Sigmoid colon (tissue), 4 donors: Measurements from ENCODE around the gene MGMT.

ENCODE experiments used
- CTCF ChIP-seq, 4 experiments: fragments of 450-650 bp in 3 of 4; fragments of 200-600 bp in 1 of 4; IDR thresholded peaks; one replicate each; pipeline ENCODE4 v1.5.1; 2016 to 2019; ENCODE audit warnings: antibody characterized with exemption in 4 of 4, mild to moderate bottlenecking in 3 of 4, moderate library complexity in 2 of 4
- POLR2AphosphoS5 ChIP-seq, 4 donors: sonication (generic); formaldehyde crosslinking; IDR thresholded peaks; one replicate each; pipeline ENCODE4 v1.6.1; 2017; ENCODE audit warnings: antibody characterized with exemption in 4 of 4

- TF ChIP-seq POLR2AphosphoS5 (IDR thresholded peaks at IDR 0.05) = no peak
- TF ChIP-seq CTCF (IDR thresholded peaks at IDR 0.05) = no peak
Measured at GRCh38 chr10:129467359-129468064, 471 bp downstream of the MGMT start.
